ENCODE results near the gene SLC7A9. TPM values are rescaled to one million over a fixed set of nuclear protein-coding genes. Genes with fewer than 3 reads are reported as not detected.
"Not testable (repeated sequence)": the region's sequence is repeated elsewhere in the genome, so short reads cannot be mapped to it uniquely, and the experiment has no call there.

SLC7A9 gene
- total RNA-seq, 1 donor = not detected

DNA sequence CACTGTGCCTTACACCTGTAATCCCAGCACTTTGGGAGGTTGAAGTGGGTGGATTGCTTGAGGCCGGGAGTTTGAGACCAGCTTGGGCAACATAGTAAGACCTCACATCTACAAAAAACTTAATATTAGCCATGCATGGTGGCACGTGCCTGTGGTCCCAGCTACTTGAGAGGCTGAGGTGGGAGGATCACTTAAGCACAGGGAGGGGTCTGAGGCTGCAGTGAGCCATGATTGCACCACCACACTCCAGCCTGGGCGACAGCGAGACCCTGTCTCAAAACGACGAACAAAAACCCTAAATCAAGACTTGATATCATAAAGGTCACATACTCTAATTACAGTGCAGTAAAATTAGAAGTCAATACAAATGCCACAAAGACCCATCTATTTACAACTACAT is 17.4 kb downstream of the SLC7A9 start:
- TF ChIP-seq, protein P1, sequence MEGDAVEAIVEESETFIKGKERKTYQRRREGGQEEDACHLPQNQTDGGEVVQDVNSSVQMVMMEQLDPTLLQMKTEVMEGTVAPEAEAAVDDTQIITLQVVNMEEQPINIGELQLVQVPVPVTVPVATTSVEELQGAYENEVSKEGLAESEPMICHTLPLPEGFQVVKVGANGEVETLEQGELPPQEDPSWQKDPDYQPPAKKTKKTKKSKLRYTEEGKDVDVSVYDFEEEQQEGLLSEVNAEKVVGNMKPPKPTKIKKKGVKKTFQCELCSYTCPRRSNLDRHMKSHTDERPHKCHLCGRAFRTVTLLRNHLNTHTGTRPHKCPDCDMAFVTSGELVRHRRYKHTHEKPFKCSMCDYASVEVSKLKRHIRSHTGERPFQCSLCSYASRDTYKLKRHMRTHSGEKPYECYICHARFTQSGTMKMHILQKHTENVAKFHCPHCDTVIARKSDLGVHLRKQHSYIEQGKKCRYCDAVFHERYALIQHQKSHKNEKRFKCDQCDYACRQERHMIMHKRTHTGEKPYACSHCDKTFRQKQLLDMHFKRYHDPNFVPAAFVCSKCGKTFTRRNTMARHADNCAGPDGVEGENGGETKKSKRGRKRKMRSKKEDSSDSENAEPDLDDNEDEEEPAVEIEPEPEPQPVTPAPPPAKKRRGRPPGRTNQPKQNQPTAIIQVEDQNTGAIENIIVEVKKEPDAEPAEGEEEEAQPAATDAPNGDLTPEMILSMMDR (IDR thresholded peaks at IDR 0.05; ENCODE audit: insufficient read depth, low read length) = no peak
- no peak overlapping the region for H3K4me3 ChIP-seq (ENCODE audit: low read depth, low read length)
- no peak for DNase-seq (ENCODE audit: low read depth)

DNA sequence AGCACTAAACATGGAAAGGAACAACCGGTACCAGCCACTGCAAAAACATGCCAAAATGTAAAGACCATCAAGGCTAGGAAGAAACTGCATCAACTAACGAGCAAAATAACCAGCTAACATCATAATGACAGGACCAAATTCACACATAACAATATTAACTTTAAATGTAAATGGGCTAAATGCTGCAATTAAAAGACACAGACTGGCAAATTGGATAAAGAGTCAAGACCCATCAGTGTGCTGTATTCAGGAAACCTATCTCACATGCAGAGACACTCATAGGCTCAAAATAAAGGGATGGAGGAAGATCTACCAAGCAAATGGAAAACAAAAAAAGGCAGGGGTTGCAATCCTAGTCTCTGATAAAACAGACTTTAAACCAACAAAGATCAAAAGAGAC is 21.5 kb downstream of the SLC7A9 start:
- not testable (repeated sequence) for DNase-seq (ENCODE audit: low read depth); H3K4me3 ChIP-seq (ENCODE audit: low read depth, low read length)

DNA sequence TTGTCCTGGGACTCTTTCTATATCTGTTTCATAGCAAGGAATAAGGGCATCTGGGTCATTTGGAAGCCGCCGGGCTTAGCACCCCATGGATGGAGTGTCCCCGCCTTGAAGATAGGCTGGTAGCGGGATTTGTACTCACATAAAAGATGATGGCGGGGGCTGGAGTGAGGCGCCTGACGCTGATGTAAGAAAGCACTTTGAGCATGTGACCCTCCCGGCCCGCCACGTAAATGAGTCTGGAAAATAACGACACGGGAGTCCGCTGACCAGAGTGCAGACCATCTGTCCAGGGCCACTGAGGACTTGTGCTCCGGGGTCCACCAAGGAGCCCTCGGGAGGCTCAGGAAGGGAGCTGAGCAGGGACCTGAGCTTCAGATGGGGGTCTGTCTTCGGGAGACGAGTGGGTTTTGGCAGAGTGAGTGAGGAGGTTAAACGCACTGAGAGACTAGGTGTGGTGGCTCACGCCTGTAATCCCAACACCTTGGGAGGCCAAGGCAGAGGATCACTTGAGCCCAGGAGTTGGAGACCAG is 25.8 kb downstream of the SLC7A9 start:
- DNase-seq (ENCODE audit: low read depth) = no peak
- TF ChIP-seq, protein P1 (IDR thresholded peaks at IDR 0.05; ENCODE audit: insufficient read depth, low read length) = no peak

DNA sequence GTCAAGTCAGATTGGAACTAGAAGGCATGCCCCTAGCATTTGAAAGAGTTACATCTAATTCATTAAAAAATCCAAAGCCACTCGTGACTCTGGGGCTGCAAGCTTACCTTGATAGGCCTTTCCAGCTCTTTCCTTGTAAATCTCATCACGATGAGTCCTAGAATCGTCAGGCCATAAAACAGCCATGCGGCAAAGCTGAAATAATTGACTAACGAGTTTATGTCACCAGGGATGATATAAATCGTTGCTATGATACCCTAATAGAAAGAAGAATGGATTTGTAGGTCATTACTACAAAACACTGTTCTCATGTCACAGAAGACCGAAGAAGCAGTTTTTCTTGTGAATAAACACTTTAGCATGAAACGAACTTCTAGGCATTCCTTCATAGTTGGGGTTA is 27.5 kb downstream of the SLC7A9 start:
- TF ChIP-seq, protein P1 (IDR thresholded peaks at IDR 0.05; ENCODE audit: insufficient read depth, low read length) = no peak
- no peak for DNase-seq (ENCODE audit: low read depth)
- no peak overlapping the region for H3K4me3 ChIP-seq (ENCODE audit: low read depth, low read length)

More for the DNA sequence above, 25.8 kb downstream of the SLC7A9 start:
- no peak overlapping the region for H3K4me3 ChIP-seq (ENCODE audit: low read depth, low read length)

DNA sequence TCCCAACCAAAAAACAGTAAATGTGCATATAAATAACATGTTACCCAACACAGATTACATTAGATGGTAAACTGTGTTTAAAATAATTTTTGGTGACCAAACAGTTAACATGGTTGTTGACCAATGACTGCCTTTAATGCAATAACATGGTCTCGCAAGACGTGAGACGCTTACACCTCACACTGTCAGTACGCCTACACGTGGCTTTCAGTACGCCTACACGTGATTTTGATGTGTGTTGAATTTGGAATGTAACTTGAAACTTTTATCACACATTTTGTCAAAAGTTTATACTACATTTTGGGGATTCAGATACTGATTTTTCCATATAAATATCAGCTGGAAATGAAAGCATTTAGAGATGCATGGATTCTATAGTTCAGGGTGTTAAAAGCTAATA is 32.0 kb downstream of the SLC7A9 start:
- DNase-seq (ENCODE audit: low read depth) = no peak
- no peak overlapping the region for H3K4me3 ChIP-seq (ENCODE audit: low read depth, low read length)
- TF ChIP-seq, protein P1 (IDR thresholded peaks at IDR 0.05; ENCODE audit: insufficient read depth, low read length) = no peak

DNA sequence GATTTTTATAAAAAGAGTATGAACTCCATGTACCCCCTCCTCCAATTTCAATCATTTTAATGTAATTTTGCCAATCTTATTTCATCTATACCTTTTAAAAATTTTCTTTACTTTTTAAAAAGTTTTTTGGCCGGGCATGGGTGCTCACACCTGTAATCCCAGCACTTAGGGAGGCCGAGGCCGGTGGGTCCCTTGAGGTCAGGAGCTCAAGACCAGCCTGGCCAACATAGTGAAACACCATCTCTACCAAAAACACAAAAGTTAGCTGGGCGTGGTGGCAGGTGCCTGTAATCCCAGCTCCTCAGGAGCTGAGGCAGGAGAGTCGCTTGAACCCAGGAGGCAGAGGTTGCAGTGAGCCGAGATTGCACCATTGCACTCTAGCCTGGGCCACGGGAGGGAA is 36.2 kb downstream of the SLC7A9 start:
- DNase-seq (ENCODE audit: low read depth); H3K4me3 ChIP-seq (ENCODE audit: low read depth, low read length): not testable (repeated sequence)

DNA sequence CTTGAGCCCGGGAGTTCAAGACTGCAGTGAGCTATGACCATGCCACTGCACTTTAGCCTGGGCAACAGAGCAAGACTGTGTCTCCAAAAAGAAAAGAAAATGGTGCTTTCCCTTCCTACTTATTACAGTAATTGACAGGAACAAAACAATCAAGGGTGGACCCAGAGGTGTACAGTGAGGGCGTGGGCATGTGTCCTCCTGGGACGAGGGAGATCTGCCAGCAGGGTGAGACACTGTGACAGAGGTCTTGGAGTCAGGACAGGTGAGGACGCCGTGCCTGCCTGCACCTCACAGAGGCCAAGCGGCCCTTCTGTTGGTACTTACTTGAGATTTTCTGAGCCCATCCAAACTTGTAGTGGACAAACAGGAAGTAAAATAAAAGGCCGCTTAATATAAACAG is 36.7 kb downstream of the SLC7A9 start:
- not testable (repeated sequence) for H3K4me3 ChIP-seq (ENCODE audit: low read depth, low read length); DNase-seq (ENCODE audit: low read depth)

DNA sequence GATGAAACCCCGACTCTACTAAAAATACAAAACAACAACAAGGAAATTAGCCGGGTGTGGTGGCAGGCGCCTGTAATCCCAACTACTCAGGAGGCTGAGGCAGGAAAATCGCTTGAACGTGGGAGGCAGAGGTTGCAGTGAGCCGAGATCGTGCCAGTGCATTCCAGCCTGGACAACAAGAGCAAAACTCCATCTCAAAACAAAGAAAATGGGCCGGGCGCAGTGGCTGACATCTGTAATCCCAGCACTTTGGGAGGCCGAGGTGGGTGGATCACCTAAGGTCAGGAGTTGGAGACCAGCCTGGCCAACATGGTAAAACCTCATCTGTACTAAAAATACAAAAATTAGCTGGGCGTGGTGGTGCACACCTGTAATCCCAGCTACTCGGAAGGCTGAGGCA is 37.5 kb downstream of the SLC7A9 start:
- DNase-seq (ENCODE audit: low read depth); H3K4me3 ChIP-seq (ENCODE audit: low read depth, low read length): not testable (repeated sequence)

DNA sequence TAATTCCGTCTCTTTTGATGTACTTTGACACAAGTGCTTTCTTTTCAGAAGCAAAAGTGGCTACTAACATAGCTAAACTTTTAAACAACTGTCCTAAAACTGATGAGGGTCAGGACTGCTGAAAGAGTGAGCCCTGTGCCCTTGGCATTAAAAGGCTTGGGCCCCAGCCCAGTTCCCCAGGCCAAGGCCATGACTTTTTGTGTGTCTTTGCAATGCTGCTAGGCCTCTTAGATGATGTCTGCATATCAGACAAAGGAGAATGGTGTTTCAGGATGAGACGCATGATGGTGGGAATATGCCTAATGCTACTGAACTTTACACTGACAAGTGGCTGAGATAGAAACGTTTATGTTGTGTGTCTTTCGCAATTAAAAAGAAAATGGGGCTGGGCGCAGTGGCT is 38.0 kb downstream of the SLC7A9 start:
- no peak overlapping the region for H3K4me3 ChIP-seq (ENCODE audit: low read depth, low read length)
- no peak for DNase-seq (ENCODE audit: low read depth)
- TF ChIP-seq, protein P1 (IDR thresholded peaks at IDR 0.05; ENCODE audit: insufficient read depth, low read length) = no peak

All from fibroblast of the aortic adventitia (primary cell).